GM18502 (cell line): Measurements from ENCODE around the gene LCP2.
A peak's percentile ranks its signal among the peaks of the same experiment; 100 is the strongest.

Experiments
- ATAC-seq: cut with Tn5 transposase; IDR thresholded peaks from one replicate; pipeline ENCODE4 v1.9.1; 2021; ENCODE audit warnings: mild to moderate bottlenecking; ENCODE audit not compliant: unreplicated experiment, poor library complexity

Gene LCP2

DNA sequence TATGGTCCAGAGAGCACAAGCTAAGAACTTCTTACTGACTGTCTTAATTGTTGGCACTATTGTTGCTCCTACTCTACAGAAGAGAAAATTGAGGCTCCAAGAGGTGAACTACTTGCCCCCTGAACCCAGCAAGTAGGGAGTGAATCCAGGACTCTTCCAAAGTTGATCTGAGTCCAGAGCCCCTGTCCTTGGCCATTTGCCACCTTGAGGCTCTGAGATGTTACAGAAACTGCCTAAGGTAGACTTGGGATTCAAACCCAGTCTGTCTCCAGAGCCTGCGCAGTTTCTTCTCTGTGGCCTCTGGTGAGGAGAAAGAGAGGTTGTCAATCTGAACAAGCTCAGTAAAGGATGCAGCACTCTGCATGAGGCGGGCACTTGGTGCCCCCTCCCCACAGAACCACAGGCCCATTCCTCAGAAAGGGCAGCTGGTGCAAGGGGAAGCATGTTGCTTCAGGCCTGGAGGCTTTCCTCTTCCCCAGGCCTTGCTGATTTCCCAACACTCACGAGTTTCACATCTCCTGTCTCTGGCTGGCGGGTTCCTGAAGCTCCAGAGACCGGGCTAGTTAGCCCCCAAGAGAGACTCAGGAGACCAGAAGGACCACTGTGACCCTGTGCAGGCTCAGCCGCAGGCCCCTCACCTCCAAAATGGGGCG is 2.9 kb upstream of the LCP2 start:
- no peak for ATAC-seq

DNA sequence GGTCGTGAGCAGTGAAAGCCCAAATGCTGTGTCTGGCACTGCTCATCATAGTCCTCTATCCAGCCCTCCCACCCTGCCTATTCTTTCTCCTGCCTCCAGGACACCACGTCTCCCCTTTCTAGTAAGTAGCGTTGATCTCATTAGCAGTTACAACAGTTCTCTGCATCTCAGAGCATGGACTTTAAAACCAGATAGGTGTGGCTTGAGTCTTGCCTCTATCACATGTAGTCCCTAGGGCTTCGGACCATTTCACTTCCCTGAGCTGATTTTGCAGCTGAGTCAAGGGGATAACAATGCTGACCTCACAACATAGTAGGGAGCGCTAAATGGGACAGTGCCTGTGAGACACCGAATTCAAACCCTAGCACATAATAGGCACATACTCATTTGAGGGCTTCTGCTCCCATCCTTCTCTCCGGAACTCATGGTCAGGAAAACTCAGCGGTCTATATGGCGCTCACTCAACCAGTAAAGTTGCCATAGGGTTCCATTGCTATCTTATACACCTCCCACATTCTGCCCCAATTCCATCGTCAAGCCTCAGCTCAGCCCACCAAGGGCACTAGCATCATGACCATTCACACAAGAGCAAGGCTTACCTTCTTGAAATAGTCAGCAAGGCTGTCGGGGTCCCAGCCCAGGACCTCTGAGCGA is 515 bp downstream of the LCP2 start:
- ATAC-seq: peak; percentile 52

DNA sequence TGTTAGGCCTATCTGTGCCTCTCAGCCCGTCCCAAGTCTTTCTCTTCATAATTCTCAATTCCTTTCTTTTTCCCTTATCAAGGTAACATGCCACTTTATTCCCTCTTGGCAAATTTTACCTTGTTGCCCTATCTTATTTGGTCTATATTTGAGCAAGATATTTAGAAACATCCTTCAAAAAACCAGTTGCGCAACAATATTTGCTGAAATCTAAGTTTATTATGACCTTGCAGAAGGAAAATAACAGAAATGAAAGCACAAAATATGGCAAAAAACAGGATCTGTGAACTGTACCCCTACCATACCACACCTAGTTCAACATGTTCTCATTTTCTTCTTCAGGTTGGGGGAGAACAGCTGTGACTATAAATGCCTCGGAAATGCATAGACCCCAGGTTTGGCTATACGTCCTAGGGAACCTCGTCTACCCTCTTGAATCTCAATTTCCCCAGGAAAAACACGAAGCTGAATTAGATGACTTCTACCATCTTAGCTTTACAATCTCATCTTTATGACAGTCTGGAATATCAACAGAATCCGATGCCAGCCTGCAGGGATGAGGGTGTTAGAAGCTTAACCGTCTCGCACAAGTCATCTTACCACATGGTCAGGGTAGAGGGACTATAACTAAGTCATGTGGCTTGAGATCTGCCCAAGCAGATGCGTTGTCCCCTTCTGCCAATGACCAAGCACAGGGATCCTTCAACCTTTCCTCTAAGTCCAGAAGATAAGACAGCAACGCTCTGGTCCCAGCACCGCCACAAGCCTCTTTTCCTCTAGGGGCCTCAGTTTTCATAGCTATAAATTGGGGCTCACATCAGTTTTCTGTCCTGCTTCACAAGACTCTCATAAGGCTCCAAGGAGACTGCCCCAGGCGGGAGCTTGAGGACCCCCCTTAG is 1.3 kb downstream of the LCP2 start:
- no peak for ATAC-seq

- ATAC-seq: no peak
These were observed 3.0 kb downstream of the LCP2 start for GRCh38 chr5:170294556-170294955.

GRCh38 chr5:170294057-170294456 is 3.5 kb downstream of the LCP2 start:
- ATAC-seq: no peak

GRCh38 chr5:170293273-170293672 is 4.3 kb downstream of the LCP2 start:
- ATAC-seq: peak; percentile 72

GRCh38 chr5:170292179-170293104 is 5.1 kb downstream of the LCP2 start:
- ATAC-seq: no peak

GRCh38 chr5:170290498-170290897 is 7.1 kb downstream of the LCP2 start:
- ATAC-seq: no peak

- no peak for ATAC-seq
These were observed 7.8 kb downstream of the LCP2 start for GRCh38 chr5:170289764-170290163.

GRCh38 chr5:170289121-170289520 is 8.5 kb downstream of the LCP2 start:
- no peak for ATAC-seq

- ATAC-seq: no peak
These were observed 9.0 kb downstream of the LCP2 start for GRCh38 chr5:170288551-170288950.

DNA sequence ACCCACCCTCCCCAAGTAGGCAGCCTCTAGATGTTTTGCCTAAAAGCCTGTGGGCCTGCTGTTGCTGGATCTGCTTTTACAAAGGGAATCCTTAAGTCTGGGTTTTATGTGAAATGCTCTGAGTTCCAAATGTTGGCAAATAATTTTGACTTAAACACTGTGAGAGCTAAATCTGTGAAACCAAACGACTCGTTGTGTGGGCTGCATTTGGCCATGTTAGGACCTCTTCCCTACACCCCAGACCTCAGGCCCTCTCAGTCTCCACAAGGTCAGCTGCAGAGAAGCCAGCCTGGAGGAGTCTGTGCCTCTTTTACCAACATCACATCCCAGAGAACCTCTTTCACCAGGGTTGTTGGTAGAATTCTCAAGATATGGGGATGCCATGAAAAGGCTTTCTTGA is 9.4 kb downstream of the LCP2 start:
- no peak for ATAC-seq

GRCh38 chr5:170287532-170287931 is 10.0 kb downstream of the LCP2 start:
- no peak for ATAC-seq

- no peak for ATAC-seq
These were observed 11.1 kb downstream of the LCP2 start for GRCh38 chr5:170286386-170286925.

DNA sequence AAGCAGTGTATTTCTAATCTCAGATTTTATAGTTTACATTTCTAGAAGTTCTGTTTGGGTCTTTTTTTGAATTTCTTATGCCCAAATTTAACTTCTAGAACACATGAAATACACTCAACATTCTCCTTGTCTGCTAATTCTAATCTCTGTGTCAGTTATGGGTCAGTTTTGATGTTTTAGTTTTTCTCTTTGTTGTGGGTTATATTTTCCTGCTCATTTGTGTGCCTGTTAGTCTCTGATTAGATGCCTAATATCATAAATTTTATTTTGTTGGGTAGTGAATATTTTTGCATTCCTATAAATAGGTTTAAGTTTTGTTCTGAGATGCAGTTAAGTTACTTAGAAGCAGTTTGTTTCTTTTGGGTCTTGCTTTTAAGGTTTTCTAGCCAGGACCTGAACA is 12.4 kb downstream of the LCP2 start:
- ATAC-seq: no peak

- ATAC-seq: no peak
These were observed 13.3 kb downstream of the LCP2 start for GRCh38 chr5:170284231-170284630.

GRCh38 chr5:170283296-170283695 is 14.3 kb downstream of the LCP2 start:
- ATAC-seq: no peak

DNA sequence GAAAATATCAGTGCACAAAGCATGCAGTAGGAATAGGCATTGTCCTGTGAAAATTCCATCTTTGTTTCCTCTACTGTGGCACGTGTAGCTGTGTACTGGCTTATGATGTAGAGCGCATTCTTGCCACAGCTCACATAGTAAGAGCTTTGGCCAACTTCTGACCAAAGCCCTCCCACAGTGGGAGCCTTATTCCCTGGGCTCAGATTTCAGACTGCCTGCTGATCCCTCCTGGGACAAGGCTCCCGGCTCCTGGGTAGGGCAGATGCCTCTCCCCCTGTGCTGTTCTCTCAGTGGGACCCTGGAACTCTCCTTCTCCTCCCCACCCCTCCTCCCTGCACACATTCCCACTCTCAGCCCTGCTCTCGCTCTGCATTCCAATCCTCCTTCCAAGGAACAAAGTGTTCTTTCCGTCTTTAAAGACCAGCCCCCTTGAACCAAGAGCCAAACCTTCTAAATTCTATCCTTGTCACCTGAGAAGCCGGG is 17.5 kb downstream of the LCP2 start:
- ATAC-seq: no peak

- ATAC-seq: no peak
These were observed 18.1 kb downstream of the LCP2 start for GRCh38 chr5:170279459-170279817.
